Measurements from ENCODE around the gene CHD6.

CHD6 gene

DNA sequence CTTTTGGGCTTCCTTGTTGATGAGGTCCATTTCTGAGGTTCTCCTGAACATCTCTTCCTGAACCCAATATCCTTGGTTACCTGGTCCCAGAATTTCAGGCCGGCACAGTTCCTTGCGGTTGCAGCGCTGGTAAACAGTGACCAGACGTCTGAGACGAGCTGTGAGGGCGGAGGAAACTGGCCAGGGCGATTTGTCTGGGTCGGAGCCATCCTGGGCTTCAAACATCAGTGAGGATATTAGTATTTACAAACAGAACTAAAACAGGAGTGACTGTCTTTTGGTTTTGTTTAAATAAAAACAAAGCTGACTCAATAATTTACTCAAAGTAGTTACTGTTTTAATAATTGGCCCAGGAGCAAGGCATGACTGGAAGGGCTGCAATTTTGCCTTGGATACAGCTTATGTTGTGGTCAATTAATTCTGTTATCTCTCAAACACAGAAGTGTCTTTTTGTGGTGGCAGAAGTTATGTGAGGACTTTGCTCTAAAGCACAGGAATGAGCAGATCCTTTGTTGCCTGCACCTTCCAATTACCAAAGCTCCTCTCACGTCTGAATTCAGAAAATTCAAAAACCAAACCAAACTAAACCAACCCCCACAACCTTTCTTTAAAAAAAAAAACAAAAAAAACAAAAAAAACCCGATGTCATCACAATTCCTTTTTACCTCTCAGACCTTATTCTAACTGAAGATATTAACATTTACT, 192.8 kb downstream of the CHD6 start:
- no peak for DNase-seq
- in situ Hi-C loops (cut with HindIII; ENCODE audit: low pct_ligation_motif_present, low pct_unique_long_range_greater_than_20kb, low sequenced_read_pairs), result no loop called here

DNA sequence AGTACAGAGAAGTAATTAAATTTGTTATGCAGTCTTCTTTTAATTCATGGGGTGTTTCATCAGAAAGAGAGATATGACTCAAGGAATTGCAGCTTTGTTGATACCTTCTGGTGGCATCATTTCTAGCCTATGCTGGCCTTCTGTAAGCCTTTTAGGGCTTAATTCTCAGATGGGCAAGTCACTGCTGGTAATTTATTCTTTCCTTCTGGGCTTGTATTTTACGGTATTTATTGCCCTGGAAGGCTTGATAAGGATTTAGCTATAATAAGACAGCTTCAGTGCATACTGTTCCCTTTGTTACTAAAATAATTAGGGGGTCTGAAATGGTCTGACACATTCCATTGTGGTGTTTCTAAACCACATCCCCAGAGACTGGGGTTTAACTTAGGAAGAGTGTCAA, 193.6 kb downstream of the CHD6 start:
- DNase-seq, result no peak
- in situ Hi-C loops (cut with HindIII; ENCODE audit: low pct_ligation_motif_present, low pct_unique_long_range_greater_than_20kb, low sequenced_read_pairs), result no loop called here

DNA sequence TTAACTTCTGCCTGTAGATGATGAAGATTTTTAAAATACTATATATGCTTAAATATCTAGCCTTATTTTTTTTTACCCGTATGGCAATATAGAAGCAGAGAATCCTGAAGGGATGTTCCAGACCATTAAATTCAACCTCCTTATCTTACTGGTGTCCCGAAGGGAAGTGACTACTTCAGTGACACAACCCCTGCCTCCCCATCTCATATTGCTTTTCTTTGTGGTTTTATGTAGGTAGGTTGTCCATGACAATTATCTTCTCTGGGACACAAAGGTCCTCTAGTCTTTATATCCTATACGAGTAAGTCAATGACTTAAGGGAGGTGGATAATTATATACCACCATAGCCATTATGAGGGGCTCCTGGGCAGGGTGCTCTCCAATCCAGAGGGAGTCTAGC, 194.2 kb downstream of the CHD6 start:
- DNase-seq, result no peak
- in situ Hi-C loops (cut with HindIII; ENCODE audit: low pct_ligation_motif_present, low pct_unique_long_range_greater_than_20kb, low sequenced_read_pairs), result no loop called here

DNA sequence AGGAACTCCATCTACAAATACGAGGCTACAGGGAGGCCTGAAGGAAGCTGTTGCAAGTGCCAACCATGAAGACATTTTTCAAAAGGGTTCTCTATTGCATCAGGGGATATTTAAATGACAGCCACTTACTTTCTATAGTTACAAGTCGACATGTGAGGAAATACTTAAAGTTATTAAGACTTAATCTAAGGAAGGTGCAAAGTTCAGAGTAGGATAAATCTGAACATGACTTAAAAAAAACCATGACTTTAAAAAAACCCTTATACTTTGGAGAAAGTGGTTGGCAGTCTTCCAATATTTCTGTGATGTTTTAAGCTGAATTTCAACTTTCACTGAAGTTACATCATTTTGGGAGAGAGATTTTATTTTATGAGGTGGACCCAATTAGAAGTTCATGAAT, 195.2 kb downstream of the CHD6 start:
- in situ Hi-C loops (cut with HindIII; ENCODE audit: low pct_ligation_motif_present, low pct_unique_long_range_greater_than_20kb, low sequenced_read_pairs), result no loop called here
- no peak for DNase-seq

DNA sequence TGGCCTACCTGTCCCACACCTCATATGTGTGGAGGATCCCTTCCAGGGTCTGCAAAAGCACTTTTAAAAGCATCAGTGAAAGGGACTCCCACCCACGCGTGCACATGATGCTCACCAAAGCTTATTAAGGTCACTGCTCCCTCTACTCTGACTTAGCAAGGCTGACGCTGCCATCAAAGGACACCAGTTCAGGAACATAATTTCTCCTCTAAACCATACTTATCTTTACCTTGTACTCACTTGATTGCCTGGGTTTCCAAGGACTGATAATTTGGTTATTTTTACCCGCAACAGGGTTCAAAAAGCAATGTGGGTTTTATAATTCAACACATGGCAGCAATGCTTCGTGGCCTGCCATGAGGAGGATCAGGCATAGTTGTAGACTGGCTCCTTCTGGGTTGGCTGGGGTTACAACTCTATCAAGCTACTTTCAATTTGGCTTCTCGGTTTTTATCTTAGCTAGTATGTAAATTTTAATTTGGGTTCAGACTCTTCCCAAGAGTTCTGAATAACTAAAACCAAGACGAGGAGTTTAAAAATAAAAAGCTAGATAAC, 199.4 kb downstream of the CHD6 start:
- in situ Hi-C loops (cut with HindIII; ENCODE audit: low pct_ligation_motif_present, low pct_unique_long_range_greater_than_20kb, low sequenced_read_pairs), result no loop called here
- DNase-seq, result no peak

DNA sequence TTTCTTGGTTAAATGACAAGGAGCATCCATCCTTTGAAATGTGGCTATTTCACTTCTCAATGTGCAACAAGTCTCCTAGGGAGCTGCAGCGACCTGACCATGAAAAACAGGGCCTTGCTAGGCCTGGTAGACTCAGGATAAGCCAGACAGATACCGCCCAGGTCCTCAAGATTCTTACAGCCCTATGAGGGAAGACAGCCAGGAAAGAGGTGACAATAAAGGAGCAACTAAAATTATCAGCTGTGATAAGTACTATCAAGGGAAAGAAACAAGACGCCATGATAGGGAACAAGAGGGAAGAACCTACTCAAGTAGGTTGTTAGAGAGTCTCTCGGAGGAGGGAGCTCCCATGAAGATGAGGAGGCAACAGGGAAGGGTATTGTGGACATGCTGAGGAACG, 200.1 kb downstream of the CHD6 start:
- in situ Hi-C loops (cut with HindIII; ENCODE audit: low pct_ligation_motif_present, low pct_unique_long_range_greater_than_20kb, low sequenced_read_pairs), result no loop called here
- no peak for DNase-seq

DNA sequence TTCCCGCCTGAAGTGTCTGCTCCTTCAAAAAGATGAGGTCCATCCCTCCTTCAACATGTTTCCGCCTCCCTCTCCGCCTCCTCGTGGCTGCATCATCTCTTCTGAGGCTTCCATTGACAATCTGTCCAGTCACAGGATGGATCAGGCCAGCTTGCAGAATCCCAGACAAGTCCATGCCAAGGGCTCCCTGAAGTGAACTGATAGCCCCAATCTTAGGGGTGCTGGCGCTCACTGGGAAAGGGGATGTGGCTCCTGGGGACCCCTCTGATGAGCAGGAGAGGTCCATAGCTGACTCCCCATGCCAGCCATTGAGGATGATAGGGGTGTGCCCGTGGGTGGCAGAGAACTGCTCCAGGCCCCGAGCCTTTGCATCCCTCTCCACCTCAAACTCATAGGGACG, 203.0 kb downstream of the CHD6 start:
- no peak for DNase-seq
- in situ Hi-C loops (cut with HindIII; ENCODE audit: low pct_ligation_motif_present, low pct_unique_long_range_greater_than_20kb, low sequenced_read_pairs), result no loop called here

DNA sequence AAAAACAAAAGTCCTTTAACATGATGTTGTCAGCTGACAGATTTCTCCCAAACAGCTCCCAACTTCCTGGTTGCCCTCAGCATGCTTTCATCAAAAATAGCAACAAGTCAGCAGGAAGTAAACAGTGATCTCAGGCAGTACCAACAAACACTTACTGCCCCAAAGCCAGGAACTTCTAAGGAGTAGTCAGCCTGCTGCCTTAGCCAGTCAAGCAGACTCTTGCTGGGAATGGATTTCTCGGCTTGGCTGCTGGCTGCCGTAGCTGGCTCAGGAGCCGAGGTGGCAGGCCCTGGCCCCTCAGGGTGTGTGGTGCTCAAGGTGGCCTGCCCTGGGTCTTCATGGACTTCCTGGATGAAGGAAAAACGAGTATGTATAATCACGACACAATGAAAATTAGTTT, 205.0 kb downstream of the CHD6 start:
- in situ Hi-C loops (cut with HindIII; ENCODE audit: low pct_ligation_motif_present, low pct_unique_long_range_greater_than_20kb, low sequenced_read_pairs), result no loop called here
- DNase-seq, result no peak

DNA sequence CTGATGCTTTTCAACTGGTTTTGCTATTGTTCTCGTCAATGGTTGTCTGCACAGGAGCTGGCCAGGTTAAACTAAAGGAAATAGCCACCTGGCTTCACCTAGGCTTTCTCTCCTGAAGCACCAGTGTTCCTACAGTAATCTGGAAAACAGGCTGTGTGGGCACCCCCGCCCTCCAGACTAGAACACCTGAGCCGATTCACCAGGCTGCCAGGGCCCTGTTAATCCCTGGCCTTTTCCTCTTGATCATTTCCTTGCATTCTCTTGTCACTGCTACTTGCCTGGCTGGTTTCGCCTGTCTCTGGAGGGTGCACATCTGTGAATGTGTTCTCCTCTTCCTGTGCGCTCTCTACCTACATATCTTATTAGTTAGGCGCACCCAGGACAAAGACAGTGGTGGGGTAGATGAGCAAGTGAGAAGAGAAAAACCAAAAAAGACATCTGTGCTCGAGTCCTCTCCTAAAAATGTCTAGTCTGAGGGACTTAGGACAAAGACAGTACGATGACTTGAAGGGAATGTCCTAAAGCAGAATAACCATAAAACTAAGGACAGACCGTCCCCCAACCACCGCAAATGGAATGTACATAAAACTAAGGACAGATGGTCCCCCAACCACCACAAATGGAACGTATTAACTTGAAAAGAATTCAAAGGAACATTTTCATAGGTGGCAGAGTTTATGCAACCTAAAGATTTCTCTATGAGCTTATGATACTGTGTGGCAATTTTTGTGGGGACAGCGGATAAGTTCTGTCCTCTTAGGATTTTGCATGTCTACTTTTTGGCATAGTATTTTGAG, 205.7 kb downstream of the CHD6 start:
- DNase-seq, result no peak
- in situ Hi-C loops (cut with HindIII; ENCODE audit: low pct_ligation_motif_present, low pct_unique_long_range_greater_than_20kb, low sequenced_read_pairs), result no loop called here

DNA sequence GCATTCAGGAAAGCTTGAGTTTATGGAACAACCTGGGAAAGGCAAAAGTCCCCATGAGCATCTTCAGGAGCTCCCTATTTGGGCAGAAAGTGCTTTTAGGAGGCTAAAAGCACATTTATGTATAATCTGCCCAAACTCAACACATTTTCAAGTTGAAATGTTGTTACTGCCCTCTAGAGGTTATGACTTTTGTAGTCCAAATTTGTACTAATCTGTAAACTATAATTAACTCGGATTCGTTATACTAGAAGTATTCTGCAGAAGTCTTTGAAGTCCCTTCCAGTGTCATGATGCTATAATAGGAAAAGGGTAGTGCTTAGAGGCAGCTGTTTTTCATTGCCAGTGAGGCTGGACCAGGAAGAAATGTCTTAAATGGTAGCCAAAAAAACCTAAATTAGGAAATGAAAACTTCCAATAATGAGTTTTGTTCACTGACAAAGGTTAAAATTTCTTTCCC, 206.8 kb downstream of the CHD6 start:
- peak; percentile 23 for DNase-seq
- in situ Hi-C loops (cut with HindIII; ENCODE audit: low pct_ligation_motif_present, low pct_unique_long_range_greater_than_20kb, low sequenced_read_pairs), result no loop called here

DNA sequence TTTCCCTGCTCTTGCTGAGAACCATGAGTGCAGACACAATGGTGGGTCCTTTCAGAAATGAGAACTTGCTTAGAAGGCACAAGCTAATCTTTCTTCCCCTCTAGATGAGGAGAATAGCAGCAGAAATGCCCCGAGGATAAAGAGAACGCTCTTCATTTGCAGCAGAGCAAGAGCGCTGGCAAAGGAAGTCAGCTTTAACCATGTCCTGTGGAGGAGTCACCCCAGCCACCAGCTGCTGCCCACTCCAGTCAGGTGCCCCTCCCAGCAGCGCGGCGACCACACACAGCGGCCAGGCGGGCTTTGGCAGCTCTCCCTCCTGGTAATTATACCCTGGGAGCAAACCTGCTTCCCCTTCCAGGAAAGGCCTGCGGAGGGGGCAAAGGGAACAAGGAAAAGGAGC, 209.2 kb downstream of the CHD6 start:
- in situ Hi-C loops (cut with HindIII; ENCODE audit: low pct_ligation_motif_present, low pct_unique_long_range_greater_than_20kb, low sequenced_read_pairs), result no loop called here
- no peak for DNase-seq

DNA sequence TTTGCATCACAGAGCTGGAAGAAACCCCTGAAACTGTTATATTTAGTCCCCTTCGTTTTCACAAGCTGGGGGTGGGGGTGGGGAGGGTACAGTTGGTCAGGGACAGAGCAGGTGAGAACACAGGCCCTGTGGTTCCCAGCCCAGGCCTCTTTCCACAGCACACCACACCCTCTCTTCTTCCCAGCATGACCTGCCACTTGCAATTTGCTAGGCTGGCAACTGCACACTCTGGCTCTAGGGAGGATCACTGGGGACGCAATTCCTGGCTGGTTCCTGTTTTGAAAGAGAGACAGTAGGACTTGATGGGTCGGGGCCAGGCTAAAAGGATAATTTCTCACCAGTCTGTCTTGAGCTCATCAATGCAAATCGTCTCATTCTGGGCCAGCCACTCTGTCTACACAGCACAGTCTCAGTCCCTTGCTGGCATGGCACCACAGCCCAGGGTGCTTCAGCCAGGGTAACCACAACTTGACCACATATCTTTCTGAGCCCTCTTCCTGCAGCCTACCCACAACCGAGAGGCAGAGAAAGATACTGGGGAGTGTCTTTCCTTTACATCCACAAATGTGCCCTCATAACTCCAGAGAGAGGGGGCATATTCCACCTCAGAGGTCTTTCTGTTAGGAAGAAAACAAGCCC, 209.9 kb downstream of the CHD6 start:
- in situ Hi-C loops (cut with HindIII; ENCODE audit: low pct_ligation_motif_present, low pct_unique_long_range_greater_than_20kb, low sequenced_read_pairs), result no loop called here
- DNase-seq, result no peak

DNA sequence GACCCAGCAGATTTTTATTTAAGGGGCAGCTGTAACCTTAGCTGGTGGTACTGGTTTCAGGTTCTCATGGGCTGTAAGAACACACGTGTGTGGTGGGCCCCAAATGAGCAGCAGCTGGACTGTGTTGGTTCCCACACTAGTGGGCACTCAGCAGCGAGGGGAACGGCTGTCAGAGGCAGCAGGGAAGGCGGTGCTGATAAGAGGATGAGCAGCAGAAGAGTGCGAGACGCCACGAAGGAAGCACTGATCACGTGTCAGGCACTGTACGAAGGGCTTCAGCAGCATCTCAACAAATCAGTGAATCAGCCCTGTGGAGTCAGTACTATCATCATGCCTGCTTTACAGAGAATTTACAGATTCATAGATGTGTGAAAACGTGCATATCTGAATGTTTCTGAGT, 210.6 kb downstream of the CHD6 start:
- DNase-seq, result no peak
- in situ Hi-C loops (cut with HindIII; ENCODE audit: low pct_ligation_motif_present, low pct_unique_long_range_greater_than_20kb, low sequenced_read_pairs), result no loop called here

DNA sequence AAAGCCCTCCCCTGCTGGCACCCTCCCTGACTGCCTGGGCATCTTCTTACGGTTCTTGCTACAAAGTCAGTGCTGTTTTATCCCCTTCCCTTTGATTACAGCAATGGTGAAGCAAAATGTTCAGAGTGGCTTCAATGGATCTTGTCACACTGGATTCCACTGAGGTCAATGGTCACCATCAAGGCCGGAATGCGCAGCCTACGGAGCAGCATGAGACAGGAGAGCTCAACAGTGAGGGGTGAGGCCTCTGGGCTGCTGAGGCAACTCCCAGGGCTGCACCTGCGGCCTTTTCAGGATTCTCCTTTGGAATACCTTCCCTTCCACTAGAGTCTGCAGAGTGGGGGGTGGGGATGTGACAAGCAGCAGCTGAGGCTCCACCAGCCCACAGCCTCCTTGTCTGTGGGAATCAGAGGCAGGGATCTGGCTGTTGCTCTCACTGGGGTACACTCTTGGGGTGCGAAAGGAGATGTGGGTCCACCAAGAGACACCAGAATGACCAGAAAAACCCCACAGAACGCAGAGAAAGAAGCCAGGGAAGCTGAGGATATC, 211.2 kb downstream of the CHD6 start:
- in situ Hi-C loops (cut with HindIII; ENCODE audit: low pct_ligation_motif_present, low pct_unique_long_range_greater_than_20kb, low sequenced_read_pairs), result no loop called here
- DNase-seq, result no peak

DNA sequence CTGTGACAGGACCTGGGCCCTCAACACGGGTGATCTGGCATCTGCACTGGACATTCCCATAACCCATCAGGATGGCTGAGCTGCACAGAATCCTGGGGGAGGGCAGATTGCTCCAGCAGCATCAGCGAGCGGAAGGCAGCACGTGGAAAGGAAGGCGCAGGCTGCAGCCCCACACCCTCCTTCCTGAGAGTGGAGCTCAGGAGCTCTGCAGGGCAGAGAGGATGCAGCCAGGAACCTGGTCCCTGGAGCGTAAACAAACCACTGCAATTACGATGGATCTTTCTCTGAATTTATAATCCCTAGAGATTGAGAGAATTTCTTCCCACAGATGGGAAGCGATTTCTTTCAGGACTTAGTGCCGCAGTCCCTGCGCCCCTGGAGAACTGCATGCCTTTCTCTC, 211.8 kb downstream of the CHD6 start:
- no peak for DNase-seq
- in situ Hi-C loops (cut with HindIII; ENCODE audit: low pct_ligation_motif_present, low pct_unique_long_range_greater_than_20kb, low sequenced_read_pairs), result no loop called here

DNA sequence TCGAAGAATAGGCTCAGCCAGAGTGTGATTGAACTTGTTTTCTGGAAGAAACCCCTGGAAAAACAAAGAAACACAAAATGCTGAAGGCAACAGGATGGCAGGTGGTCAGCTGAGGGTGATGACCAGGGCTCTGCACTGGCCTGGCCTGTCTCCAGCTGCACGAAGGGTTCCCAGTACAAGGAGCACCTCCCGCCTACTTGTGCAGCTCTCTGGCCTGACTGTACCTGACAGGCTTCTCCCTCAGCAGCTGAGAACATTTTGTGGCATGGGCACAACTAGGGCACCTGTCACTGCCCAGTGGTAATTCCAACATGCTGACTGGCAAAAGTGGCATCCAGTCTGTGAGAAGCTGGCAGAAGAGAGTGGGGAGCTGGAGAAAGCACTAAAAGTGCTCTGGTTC, 212.7 kb downstream of the CHD6 start:
- DNase-seq, result no peak
- in situ Hi-C loops (cut with HindIII; ENCODE audit: low pct_ligation_motif_present, low pct_unique_long_range_greater_than_20kb, low sequenced_read_pairs), result no loop called here

DNA sequence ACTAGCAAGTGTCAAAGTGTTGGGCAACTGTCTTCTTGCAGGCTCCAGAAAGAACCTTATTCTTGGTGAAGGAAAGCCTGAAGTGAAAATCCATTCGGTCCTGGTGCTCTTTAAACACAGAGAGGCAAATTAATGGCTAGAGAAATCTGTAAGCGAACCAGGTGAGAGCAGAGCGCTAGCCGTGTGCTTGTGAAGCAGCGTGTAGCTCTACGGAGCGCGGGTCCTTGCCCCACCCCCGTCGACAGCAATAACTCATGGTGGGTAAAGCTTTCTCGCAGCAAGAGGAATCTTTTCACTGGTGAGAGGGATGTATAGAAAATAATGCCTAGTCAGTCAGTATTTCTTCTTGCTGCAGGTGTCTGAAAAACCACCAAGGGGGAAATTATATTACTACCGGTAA, 214.6 kb downstream of the CHD6 start:
- in situ Hi-C loops (cut with HindIII; ENCODE audit: low pct_ligation_motif_present, low pct_unique_long_range_greater_than_20kb, low sequenced_read_pairs), result no loop called here
- DNase-seq, result no peak

DNA sequence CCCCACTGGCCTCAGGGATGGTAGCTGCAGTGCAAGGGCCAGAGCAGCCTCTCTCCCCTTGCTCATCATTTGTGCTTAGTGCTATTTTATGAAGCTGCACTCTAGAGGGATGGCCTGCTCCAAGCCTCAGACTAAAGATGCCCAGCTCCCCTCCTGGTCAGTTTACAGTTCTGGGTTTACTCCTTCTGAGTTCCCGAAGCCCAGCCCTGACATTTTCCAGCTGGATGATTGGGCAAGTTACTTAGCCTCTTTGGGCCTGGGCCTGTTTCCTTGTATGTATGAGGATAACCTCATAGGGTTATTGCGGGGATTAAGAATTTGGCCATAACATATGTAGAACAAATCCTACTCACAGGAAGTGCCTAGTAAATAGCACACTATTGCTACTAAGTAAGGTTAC, 219.8 kb downstream of the CHD6 start:
- no peak for DNase-seq
- in situ Hi-C loops (cut with HindIII; ENCODE audit: low pct_ligation_motif_present, low pct_unique_long_range_greater_than_20kb, low sequenced_read_pairs), result no loop called here
